Bronchial epithelial cell (primary cell): Measurements from ENCODE around the gene KLF3. TPM values are rescaled to one million over a fixed set of nuclear protein-coding genes. Genes with fewer than 3 reads are reported as not detected.

Experiments used
- DNase-seq: peaks from one replicate; pipeline ENCODE4 v3.0.0-alpha.2; 2010; ENCODE audit warnings: low read depth
- FAIRE-seq: peaks from 2 replicates; lab custom pipeline; 2011; peaks lifted over from hg19 to GRCh38; lab: Jason Lieb, UNC
- H3K27me3 ChIP-seq: 2 replicates; pipeline ENCODE4 v1.5.1; 2011; ENCODE audit warnings: low read length; ENCODE audit not compliant: control insufficient read depth, insufficient read depth
- H3K36me3 ChIP-seq: 2 replicates; pipeline ENCODE4 v1.5.1; 2011; ENCODE audit warnings: low read length; ENCODE audit not compliant: control insufficient read depth, insufficient read depth
- H3K4me3 ChIP-seq: 2 replicates; pipeline ENCODE4 v1.5.1; 2011; ENCODE audit warnings: mild to moderate bottlenecking, low read depth, low read length, control low read depth
- total RNA-seq: library from RNA; depleted of rRNA; stranded (reverse); fragments of >200 nt; gene quantifications from 2 replicates; pipeline ENCODE4 v1.2.1, GENCODE V29; 2014
- TF ChIP-seq, protein P1 (sequence below): IDR thresholded peaks from 2 replicates; pipeline ENCODE4 v1.5.1; 2011; ENCODE audit warnings: mild to moderate bottlenecking, moderate library complexity, low read length, control low read depth, inconsistent platforms; ENCODE audit not compliant: insufficient read depth, severe bottlenecking

KLF3 gene
- total RNA-seq, 1 donor from 2014 or later: 33.4 TPM

GRCh38 chr4:38676986-38677385 lies 13.0 kb downstream of the KLF3 start:
- DNase-seq: no peak
- TF ChIP-seq, protein P1, sequence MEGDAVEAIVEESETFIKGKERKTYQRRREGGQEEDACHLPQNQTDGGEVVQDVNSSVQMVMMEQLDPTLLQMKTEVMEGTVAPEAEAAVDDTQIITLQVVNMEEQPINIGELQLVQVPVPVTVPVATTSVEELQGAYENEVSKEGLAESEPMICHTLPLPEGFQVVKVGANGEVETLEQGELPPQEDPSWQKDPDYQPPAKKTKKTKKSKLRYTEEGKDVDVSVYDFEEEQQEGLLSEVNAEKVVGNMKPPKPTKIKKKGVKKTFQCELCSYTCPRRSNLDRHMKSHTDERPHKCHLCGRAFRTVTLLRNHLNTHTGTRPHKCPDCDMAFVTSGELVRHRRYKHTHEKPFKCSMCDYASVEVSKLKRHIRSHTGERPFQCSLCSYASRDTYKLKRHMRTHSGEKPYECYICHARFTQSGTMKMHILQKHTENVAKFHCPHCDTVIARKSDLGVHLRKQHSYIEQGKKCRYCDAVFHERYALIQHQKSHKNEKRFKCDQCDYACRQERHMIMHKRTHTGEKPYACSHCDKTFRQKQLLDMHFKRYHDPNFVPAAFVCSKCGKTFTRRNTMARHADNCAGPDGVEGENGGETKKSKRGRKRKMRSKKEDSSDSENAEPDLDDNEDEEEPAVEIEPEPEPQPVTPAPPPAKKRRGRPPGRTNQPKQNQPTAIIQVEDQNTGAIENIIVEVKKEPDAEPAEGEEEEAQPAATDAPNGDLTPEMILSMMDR: no peak
- FAIRE-seq: no peak
- Histone ChIP-seq H3K4me3 (no peak overlapping the region), H3K36me3 (peaks cover 11% of the 10 kb centered on the region), H3K27me3 (no peaks in the 10 kb centered on the region)

DNA sequence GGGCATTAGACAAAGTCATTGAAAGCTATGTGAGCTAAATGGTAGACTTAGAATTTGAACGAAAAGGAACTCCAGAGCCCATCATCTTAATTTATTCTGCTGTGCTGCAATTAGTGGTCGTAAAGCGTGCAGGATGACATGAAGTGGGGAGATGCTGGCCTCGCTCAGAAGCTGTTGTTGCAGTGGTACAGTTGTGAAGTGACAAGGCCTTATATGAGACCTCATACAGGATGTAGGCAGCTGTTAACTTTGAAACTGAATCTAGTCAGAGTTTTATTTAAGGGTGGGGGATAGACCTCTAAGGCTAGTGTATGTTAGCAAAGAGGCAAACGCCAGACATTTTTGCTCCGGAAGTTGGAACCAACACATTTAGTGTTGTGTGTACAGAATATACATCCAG lies 13.4 kb downstream of the KLF3 start:
- no peak for DNase-seq
- Histone ChIP-seq H3K4me3 (no peak overlapping the region), H3K27me3 (no peaks in the 10 kb centered on the region), H3K36me3 (peaks cover 13% of the 10 kb centered on the region)
- no peak for FAIRE-seq
- TF ChIP-seq, protein P1: no peak

- no peak for FAIRE-seq
- TF ChIP-seq, protein P1: no peak
Observed at GRCh38 chr4:38678078-38678477, 14.1 kb downstream of the KLF3 start.

DNA sequence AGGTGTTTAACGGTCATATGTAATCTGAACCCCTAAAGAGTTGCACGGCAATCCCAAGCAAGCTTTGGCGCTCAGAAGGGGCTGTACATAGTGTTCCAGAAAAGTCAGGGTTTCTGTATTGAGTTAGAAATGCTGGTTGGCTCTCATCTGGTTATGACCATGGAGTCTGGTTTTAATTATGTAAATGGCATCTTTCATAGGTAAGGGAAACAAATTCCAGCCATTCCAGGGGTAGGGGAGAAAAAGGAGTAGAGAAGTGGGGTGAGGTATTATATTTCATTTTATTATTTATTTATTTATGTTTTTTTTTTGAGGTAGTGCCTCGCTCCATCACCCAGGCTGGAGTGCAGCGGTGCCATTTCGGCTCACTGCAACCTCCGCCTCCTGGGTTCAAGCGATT lies 15.9 kb downstream of the KLF3 start:
- DNase-seq (no peak), FAIRE-seq (no peak)
- no peaks in the 10 kb centered on the region for H3K27me3 ChIP-seq
- H3K4me3 ChIP-seq: no peak overlapping the region
- TF ChIP-seq, protein P1: no peak
- peaks cover 17% of the 10 kb centered on the region for H3K36me3 ChIP-seq

More at GRCh38 chr4:38678078-38678477, 14.1 kb downstream of the KLF3 start:
- no peak overlapping the region for H3K4me3 ChIP-seq
- no peak for DNase-seq
- H3K27me3 ChIP-seq: no peaks in the 10 kb centered on the region
- H3K36me3 ChIP-seq: peaks cover 13% of the 10 kb centered on the region

DNA sequence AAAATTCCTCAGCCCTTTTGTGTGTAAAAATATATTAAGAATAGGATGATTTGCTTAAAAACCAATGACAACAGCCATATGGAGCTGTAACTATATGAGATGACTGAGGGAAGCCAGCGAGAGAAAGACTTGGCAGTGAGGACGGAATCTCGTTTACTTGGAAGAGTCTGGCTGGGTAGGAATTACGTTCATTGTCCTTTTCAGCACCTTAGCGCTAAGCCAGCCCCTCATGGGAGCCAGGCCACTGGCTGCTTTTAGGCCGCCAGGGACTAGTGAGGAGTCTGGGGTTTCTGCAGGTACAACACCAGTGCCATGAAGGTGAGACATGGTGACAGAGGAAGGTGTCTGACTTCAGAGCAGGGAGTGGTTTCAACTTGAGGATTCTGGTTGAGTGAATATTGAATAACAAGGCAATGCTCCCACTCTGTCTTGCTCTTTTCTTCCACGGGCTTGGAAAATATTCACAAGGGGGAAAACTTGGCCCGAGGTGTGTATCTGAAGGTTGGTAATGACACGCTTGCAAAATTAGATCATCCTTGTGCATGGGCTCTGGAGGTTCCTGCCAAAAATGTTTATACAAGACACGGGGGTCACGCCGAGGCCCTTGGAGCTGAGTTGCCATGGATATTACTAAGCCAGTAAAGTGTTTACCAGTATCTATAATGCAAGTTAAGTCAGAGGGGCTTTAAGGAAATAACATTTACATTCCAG lies 17.4 kb downstream of the KLF3 start:
- FAIRE-seq (no peak), DNase-seq (no peak)
- TF ChIP-seq, protein P1: no peak
- peaks cover 17% of the 10 kb centered on the region for H3K36me3 ChIP-seq
- H3K27me3 ChIP-seq: no peaks in the 10 kb centered on the region
- H3K4me3 ChIP-seq: no peak overlapping the region

- Histone ChIP-seq H3K27me3 (no peaks in the 10 kb centered on the region), H3K4me3 (no peak overlapping the region), H3K36me3 (peaks cover 17% of the 10 kb centered on the region)
- DNase-seq (no peak), FAIRE-seq (no peak)
- TF ChIP-seq, protein P1: no peak
Observed at GRCh38 chr4:38682336-38682735, 18.3 kb downstream of the KLF3 start.
